NCI-H69 (cell line): ENCODE results near the gene GAS7.
"Not testable (repeated sequence)": the region's sequence is repeated elsewhere in the genome, so short reads cannot be mapped to it uniquely, and the experiment has no call there.

ENCODE experiments used
- DNase-seq: peaks from one replicate; lab custom pipeline; 2025; lab: John Stamatoyannopoulos, UW

GAS7 gene

DNA sequence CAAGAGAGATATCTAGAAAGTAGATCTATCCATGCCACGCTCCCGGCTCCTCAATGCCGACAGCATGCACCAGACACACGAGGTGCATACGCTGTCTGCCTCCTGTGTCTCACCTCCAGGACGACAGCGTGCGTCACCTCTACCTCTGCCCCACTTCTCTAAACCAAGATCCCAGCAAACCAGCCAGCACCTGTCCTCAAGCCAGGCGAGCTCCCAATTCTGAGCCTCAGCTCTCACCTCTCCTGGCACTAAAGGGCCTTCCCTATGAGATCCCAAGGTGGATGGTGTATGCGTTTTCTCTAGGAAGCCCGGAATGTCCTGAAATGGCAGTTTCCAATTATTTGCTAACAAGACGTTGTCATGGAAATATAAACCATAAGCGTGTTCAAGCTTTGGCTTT, 257.1 kb downstream of the GAS7 start:
- no peak for DNase-seq

GRCh38 chr17:9940841-9941240, 257.6 kb downstream of the GAS7 start:
- DNase-seq: no peak

- no peak for DNase-seq
Measured at GRCh38 chr17:9938764-9939163, 259.6 kb downstream of the GAS7 start.

DNA sequence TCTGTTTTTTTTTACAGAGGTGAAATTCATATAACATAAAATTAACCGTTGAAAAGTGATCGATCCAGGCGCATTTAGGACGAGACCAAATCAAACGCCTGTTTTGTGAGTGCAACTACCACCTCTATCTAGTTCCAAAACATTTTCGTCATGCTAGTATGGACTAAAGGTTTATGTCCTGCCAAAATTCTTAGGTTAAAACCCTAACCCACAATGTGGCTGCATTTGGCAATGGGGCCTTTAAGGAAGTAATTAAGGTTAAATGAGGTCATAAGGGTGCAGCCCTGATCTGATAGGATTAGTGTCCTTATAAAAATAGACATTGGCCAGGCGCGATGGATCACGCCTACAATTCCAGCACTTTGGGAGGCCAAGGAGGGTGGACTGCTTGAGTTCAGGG, 260.5 kb downstream of the GAS7 start:
- DNase-seq: no peak

DNA sequence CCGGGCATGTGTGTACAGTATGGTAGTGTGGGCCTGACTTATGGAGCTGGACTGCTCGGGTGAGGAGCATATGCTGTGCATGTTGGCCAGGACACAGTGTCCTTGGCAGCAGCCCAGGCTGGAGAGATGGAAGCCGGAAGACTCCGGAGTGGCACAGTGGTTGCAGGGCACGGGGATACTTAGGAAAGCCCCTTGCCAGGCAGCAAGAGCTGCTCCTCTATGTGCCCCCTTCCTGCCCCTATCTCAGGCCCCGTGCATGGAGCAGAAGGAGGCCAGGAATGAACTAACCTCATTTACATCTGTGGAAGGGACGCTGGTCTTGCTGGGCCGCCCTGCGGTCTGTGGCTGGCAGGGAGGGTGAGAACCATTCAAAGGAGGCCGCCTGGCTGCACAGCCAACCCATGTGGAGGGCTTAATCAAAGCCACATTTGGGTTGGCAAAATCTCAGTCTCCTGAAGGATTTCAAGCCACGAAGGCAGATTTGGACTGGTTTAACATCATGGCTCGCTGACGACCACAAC, 261.1 kb downstream of the GAS7 start:
- no peak for DNase-seq

DNA sequence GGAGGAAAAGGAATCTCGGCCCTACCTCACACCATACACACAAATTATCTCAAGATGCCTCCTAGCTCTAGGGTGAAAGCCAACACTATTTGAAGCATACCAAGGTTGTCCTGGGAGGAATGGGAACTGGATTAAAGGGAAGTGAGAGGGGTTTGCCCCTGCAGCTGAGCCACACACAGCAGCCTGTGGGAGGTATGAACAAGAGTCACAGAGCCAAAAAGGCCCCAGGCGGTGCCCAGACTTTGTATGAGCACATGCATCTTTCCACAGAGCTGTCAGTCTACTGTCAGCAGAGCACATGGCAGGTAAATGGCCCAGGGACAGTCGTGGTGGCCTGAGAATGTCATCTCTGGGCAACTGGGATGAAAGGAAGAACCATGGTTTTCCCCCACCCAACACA, 262.3 kb downstream of the GAS7 start:
- DNase-seq: no peak

- no peak for DNase-seq
Measured at GRCh38 chr17:9935408-9935807, 263.0 kb downstream of the GAS7 start.

DNA sequence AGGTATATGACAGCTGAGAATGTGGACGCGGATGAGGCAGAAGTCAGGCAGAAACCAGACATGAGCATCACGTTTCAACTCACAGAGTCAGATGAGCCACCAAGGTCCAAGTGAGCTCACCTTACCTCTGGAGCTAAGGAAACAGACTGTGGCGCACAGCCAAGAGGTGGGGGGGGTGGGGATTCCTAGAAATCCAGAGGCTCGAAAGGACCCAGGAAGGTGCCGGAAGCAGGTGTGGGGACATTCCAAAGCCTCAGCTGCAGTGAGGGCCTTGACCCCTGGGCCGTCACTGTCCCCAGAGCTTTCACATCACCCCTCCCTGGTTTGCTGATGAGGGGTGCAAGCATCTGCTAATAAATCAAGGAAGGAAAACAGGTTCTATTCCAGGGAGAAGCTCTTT, 264.1 kb downstream of the GAS7 start:
- DNase-seq: no peak

DNA sequence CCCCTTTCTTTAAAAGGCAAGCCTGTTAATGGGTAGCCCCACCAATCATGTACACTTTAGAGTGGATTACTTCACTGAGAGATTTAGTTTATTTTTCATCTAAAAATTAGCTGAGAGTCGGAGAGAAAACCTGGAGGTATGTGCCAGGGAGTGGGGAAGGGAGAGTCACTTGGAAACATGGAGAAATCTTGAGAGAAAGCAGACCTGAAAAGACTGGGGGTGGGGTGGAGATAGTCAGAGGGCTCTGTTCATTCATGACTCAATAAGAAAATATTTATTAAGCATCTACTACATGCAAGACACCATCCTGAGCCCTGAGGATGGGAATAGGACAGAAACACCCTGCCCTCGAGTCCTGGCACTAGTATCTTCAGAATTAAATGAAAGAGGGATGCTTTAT, 265.9 kb downstream of the GAS7 start:
- no peak for DNase-seq

DNA sequence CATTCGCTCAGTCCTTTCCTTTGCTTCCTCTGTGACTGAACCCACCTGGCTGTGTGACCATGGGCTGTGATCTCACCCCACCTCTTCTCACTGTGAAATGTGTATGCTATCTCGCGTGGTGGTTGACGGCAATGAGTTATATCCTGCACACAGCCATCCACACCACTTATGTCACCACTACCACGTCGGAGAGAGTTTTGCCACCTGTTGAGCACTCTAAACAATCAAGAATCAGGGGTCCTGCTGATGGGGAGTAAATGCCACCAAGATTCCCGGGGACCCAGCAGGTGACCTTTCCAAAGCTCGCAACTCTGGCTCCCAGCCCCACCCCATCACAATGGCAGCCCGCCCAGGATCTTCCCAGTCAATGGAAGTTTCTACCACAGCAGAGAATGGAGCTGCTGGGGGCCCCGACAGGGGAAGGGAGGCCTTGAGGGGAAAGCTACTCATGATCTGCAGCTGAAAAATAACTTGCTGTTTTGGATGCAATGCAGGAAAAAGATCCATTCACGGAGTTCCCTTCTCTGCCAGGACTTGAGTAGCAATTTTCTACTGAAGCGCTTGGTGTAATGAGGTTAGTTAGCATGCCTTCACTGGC, 267.2 kb downstream of the GAS7 start:
- DNase-seq: no peak

- DNase-seq: no peak
Measured at GRCh38 chr17:9929871-9930270, 268.5 kb downstream of the GAS7 start.

GRCh38 chr17:9928601-9929333, 269.6 kb downstream of the GAS7 start:
- peak; percentile 4 for DNase-seq

GRCh38 chr17:9926150-9926804, 272.1 kb downstream of the GAS7 start:
- no peak for DNase-seq

- no peak for DNase-seq
Measured at GRCh38 chr17:9925457-9925856, 272.9 kb downstream of the GAS7 start.

- DNase-seq: peak; percentile 43
Measured at GRCh38 chr17:9924735-9925191, 273.6 kb downstream of the GAS7 start.

DNA sequence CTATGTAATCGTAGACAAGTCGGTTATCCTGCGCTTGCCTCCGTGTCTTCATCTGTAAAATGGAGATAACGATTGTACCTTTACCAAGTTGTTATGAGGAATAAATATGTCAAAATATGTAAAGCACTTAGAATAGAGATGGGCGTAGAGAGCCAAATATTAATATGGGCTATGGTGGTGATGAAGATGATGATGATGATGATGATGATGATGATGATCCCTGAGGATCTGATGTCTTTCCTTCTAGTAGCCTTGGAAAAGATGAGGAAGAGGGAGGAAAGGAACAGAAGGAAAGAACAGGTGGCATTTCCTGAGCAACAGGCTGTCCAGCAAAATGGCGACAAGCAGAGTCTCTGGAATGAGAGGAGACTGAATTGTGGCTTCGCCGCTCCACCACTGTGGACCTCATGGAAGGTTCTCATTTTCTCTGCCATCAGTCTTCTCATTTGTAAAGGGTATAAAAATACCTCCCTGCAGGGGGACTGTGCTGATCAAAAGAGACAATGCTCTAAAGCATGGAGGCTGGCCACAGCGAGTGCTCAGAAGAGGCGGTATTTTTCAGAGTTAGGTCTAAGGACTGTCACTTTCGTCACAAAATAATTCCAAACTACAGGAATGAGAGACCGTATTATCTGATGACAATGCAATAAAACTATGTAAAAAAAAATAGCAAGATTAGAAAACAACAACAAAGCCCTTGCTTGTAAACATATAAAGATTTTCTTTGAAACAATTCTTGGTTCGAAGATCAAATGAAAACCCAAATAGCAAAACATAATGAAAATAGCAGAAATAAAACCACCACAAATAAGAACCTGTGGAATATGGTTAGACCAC, 276.2 kb downstream of the GAS7 start:
- DNase-seq: no peak

- DNase-seq: not testable (repeated sequence)
Measured at GRCh38 chr17:9921216-9921615, 277.2 kb downstream of the GAS7 start.

DNA sequence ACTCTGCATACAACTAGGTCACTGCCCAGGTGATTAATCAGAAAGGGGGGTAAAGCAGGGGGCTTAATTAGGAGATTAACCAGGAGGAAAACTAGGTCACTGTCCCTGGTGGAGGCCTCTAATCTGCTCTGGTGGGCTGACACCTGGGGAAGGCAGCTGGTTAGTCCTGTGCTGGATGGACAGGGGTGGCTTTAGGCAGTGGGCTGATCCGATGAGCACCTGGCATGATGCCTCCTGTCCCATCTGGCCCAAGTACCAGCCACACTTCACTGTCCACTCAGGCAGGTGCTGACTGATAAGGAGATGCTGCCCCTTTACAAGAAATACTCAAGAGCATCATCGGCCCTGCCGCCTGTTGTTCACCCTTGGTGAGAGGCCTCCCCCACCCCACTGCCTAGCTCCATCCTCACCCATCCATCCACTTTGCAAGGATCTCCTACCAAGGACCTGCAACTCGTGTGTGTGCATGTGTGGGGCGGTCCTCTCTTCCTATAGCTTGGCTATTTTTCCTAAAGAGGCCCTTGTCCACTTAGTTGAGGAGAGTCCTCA, 279.5 kb downstream of the GAS7 start:
- DNase-seq: no peak

DNA sequence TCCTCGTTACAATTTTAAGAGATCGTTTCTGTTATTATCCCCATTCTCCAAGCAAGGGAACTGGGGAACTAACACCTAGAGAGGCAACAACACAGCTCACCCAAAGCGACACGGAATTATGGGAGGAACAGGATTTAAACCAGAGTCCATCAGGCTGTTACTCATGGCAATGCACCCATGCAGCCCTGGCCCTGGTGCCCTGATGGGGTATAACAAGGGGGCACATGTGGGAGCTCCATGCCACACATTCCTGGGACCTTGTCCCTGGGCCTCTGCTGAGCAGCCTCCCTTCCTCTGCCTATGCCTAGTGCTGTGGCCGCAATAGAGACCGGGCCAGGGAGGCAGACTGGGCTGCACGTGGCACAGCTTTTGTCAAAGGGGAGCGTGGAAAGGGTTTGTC, 280.1 kb downstream of the GAS7 start:
- no peak for DNase-seq

DNA sequence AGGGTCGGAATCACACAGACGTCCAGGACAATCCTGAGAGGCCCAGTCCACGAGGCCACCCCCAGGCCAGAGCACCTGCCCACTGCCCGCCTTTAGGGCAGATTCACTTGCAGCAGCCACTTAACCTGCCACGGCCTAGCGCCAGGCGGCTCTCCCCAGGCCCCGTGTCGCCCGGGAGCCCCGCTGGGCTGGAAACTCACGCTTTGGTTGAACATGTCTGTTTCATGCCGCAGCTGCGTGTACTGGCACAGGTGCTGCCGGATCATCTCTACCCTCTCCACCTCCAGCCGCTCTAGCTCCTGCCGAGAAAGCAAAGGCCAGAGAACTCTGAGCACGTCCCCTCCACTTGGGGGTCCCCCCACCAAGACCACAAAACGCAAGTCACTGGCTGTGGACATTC, 280.6 kb downstream of the GAS7 start:
- no peak for DNase-seq

- no peak for DNase-seq
Measured at GRCh38 chr17:9917131-9917530, 281.3 kb downstream of the GAS7 start.

GRCh38 chr17:9916108-9916507, 282.3 kb downstream of the GAS7 start:
- DNase-seq: no peak
